ACC112 (cell line): Measurements from ENCODE around the gene DGLUCY.
A peak's percentile ranks its signal among the peaks of the same experiment; 100 is the strongest.
"Not testable (repeated sequence)": the region's sequence is repeated elsewhere in the genome, so short reads cannot be mapped to it uniquely, and the experiment has no call there.

Source experiments
- H2AFZ ChIP-seq: fragments of 200-600 bp; sonication (generic); one replicate; pipeline ENCODE4 v1.6.0; 2017; ENCODE audit warnings: antibody characterized with exemption, low read length; ENCODE audit not compliant: unreplicated experiment
- H3K27ac ChIP-seq: fragments of 200-600 bp; sonication (generic); 2 replicates; pipeline ENCODE4 v1.5.1; 2014; ENCODE audit warnings: low read depth, mild to moderate bottlenecking, antibody characterized with exemption, low read length, moderate library complexity
- H3K27me3 ChIP-seq: fragments of 200-600 bp; sonication (generic); 2 replicates; pipeline ENCODE4 v1.6.1; 2014; ENCODE audit warnings: mild to moderate bottlenecking, antibody characterized with exemption, low read length, moderate library complexity, mixed read lengths; ENCODE audit not compliant: insufficient read depth
- H3K36me3 ChIP-seq: fragments of 200-600 bp; sonication (generic); 2 replicates; pipeline ENCODE4 v1.6.1; 2016; ENCODE audit warnings: mild to moderate bottlenecking, antibody characterized with exemption, low read length, moderate library complexity, mixed read lengths; ENCODE audit not compliant: insufficient read depth
- H3K4me1 ChIP-seq: fragments of 200-600 bp; sonication (generic); one replicate; pipeline ENCODE4 v1.6.1; 2016; ENCODE audit warnings: low read length, mixed read lengths; ENCODE audit not compliant: insufficient read depth, unreplicated experiment, control insufficient read depth
- H3K4me3 ChIP-seq: fragments of 200-600 bp; sonication (generic); 2 replicates; pipeline ENCODE4 v1.5.1; 2014; ENCODE audit warnings: mild to moderate bottlenecking, low read depth, low read length
- H3K79me2 ChIP-seq: fragments of 200-600 bp; sonication (generic); one replicate; pipeline ENCODE4 v1.6.0; 2016; ENCODE audit warnings: low read length; ENCODE audit not compliant: control insufficient read depth, unreplicated experiment, insufficient read depth

Gene DGLUCY

DNA sequence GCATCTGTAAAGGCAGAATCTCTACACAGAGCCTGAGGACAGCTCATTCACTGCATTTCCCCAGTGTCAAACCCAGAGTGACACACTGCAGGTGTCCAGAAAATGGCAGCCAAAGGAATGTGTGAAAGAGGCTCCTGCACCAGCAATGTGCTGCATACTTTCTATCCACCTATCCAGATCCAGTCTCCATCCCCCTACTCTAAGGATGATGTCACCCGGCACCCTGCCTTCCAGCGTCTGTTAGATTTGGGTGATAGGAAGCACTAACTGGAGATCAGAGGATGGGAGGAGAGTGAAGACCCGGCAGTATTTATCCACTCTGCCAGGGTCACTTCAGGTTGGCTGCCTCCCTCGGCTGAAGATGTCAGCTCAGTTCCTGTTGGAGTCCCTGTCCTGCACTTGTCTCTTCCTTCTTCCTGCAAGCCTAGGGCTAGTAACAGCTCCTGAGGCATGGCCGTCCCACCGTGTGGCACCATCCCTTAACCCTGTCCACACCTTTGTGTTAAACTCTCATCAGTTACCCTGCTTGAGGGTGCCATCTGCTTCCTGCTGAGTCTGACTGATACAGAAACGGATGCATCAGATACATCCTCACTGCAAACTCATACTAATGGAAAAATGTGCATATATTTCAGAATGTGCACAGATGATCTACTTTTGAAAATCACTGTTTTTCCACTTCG is 143.6 kb downstream of the DGLUCY start:
- H3K27me3 ChIP-seq = no peaks in the 10 kb centered on the region
- no peak overlapping the region for H3K4me3 ChIP-seq
- H3K36me3 ChIP-seq = no peaks in the 10 kb centered on the region
- no peaks in the 10 kb centered on the region for H3K79me2 ChIP-seq
- H2AFZ ChIP-seq = no peak overlapping the region
- peaks cover 7% of the 10 kb centered on the region for H3K4me1 ChIP-seq
- no peak overlapping the region for H3K27ac ChIP-seq

DNA sequence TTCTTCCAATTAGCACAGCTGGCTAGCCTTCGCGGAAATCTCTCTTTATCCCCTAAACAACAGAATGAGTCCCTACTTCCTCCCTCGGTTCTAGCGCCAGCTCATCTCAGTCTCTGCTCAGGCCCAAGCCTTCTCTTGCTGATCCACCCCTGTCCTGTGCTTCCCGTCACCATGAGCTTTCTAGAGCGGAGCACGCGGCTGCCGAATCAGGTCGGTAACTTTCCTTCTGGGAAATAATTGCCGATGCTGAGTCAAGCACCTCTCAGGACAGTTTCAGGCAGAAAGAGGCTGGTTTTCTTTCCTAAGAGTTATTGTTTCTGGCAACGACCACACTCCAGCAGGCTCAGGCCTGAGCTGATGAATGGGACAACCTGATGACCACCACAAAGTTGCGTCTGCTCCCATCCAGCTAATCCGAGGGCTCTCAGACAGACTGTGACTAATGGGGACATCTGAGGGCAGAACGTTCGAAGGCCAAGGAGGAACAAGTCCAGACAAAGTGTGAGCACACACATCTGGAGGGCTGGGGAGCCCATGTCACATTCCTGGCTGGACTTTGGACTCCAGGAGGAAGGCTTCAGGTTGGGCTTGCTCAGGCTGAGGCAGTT is 144.2 kb downstream of the DGLUCY start:
- no peaks in the 10 kb centered on the region for H3K27me3 ChIP-seq
- peak overlapping the region; percentile 22 for H2AFZ ChIP-seq
- no peaks in the 10 kb centered on the region for H3K79me2 ChIP-seq
- no peaks in the 10 kb centered on the region for H3K36me3 ChIP-seq
- H3K27ac ChIP-seq = no peak overlapping the region
- H3K4me3 ChIP-seq = no peak overlapping the region
- peaks cover 4% of the 10 kb centered on the region for H3K4me1 ChIP-seq

DNA sequence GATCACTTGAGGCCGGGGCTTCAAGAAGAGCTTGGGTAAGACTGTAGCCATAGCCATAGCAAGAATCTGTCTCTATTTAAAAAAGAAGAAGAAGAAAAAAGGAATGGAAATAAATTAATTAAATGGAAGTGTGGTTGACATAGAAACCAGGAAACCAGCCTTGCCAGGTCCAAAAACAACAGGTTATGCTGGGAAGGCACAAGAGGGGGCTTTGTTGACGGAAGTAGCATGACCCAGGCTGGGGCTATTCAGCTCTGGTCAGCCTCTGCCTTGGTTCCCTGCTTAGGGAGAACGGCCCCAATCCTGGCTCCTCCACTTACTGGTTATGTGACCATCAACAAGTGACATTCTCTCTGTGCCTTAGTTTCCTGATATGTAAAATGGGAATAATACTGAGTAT is 145.0 kb downstream of the DGLUCY start:
- Histone ChIP-seq H3K4me1 (peaks cover 4% of the 10 kb centered on the region), H3K4me3 (no peak overlapping the region), H3K36me3 (no peaks in the 10 kb centered on the region), H3K27me3 (no peaks in the 10 kb centered on the region), H3K79me2 (no peaks in the 10 kb centered on the region), H3K27ac (no peak overlapping the region), H2AFZ (no peak overlapping the region)

DNA sequence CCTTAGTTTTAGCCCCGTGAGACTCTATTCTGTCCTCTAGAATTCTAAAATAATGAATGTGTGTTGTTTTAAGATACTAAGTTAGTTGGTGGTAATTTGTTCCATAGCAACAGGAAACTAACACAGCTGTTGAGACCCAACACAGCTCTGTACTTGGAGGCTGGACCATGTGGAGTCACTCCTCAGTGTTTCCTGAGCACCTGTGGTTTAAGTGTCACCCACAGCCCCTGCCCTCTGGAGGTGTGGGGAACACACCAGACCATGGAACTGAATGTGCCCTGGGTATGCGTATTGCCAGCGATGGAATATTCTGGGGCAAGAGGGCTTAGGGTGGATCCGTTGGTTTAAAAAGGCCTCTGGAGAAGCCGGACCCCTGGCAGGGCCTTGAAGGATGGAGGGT is 147.2 kb downstream of the DGLUCY start:
- Histone ChIP-seq H3K79me2 (no peaks in the 10 kb centered on the region), H3K36me3 (no peaks in the 10 kb centered on the region), H3K27me3 (no peaks in the 10 kb centered on the region), H2AFZ (no peak overlapping the region), H3K27ac (no peak overlapping the region), H3K4me1 (peaks cover 4% of the 10 kb centered on the region), H3K4me3 (no peak overlapping the region)

DNA sequence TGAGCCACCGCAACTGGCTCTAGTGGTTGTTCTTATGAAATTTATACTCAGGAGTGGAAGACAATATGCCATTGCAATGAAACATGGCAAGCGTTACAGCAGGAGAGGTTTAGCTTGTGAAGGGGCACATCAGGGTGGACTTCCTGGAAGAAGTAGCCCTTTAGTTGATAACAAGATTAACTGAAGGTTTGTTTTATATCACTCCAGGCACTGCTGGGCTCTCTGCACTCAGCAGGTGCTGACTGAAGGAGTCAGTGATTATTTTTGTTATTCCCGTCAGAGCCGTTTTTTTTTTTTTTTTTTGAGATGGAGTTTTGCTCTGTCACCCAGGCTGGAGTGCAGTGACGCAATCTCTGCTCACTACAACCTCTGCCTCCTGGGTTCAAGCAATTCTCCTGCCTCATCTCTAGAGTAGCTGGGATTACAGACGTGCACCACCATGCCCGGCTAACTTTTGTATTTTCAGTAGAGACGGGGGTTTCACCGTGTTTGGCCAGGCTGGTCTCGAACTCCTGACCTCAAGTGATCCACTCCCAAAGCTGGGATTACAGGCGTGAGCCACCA is 148.2 kb downstream of the DGLUCY start:
- Histone ChIP-seq H3K4me1 (peaks cover 4% of the 10 kb centered on the region), H2AFZ (no peak overlapping the region), H3K79me2 (no peaks in the 10 kb centered on the region), H3K4me3 (no peak overlapping the region), H3K27ac (no peak overlapping the region), H3K36me3 (no peaks in the 10 kb centered on the region), H3K27me3 (no peaks in the 10 kb centered on the region)

DNA sequence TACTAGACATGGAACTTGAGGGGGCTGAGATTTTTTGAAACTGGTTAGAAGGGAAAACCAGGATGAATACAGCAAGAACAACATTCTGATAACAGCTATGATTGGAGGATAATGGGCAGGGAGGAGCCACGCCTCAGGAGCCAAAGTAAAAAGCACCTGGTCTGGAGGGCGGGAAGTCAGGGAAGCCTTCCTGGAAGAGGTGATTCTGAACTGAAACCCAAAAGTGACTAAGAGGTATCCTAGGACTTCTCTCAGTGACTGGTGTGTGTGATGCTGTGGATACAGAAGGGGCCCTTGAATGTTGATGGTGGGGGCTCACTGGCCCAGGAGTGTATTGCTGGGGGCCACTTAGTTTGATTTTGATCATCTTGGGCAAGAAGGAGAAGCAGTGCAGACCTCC is 149.5 kb downstream of the DGLUCY start:
- H3K4me3 ChIP-seq = no peak overlapping the region
- H2AFZ ChIP-seq = no peak overlapping the region
- no peaks in the 10 kb centered on the region for H3K79me2 ChIP-seq
- H3K36me3 ChIP-seq = no peaks in the 10 kb centered on the region
- H3K27me3 ChIP-seq = no peaks in the 10 kb centered on the region
- H3K27ac ChIP-seq = no peak overlapping the region
- no peaks in the 10 kb centered on the region for H3K4me1 ChIP-seq

DNA sequence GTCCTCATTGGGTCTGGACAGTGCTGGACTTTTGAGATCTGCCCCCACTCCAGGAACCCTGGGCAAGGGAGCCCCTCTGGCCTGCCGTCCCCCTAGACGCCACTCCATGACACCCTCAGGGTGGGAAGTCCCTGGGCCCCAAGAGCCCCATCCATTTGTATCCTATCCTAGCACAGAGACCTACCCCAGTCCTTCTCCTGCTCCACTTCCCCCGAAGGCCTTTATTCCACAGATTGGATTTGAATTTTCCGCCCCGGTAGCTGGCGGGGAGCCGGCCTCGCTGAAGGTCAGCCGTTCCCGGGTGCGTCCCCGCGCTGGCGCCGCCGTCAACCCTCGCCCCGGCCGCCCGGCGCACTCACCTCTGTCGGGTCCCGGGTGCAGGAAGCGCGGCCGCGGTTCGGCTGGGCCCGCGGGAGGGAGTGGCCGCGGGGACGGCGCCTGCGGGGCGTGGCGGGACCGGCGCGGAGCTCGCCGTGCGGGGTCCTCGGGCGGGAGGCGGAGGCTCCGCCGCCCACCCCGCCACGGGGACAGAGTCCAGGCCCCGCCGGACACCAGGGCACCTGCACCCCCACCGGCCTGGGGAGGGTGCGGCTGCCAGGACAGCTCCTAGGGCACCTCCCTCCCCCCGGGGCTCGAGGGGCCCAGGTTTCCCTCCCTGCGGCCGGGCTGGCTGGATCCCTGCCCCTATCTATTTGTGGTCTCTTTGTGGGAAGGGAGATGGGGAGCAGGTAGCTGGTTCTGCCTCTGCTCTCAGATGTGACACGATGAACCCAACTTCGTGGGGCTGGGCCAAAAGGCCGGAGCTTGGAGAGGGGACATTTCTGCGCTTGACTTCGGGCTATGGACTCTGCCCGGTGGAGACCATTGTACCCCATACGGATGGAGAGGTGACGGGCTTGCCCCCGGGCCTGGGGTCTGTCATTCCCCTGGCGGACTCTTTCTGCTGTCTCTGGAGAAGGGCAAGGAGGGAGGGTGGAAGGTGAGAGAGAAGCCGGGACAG is 150.6 kb downstream of the DGLUCY start:
- peaks cover 1% of the 10 kb centered on the region for H3K4me1 ChIP-seq
- H3K4me3 ChIP-seq = peak overlapping the region; percentile 66
- no peaks in the 10 kb centered on the region for H3K79me2 ChIP-seq
- peak overlapping the region; percentile 85 for H2AFZ ChIP-seq
- no peaks in the 10 kb centered on the region for H3K36me3 ChIP-seq
- no peaks in the 10 kb centered on the region for H3K27me3 ChIP-seq
- H3K27ac ChIP-seq = no peak overlapping the region

DNA sequence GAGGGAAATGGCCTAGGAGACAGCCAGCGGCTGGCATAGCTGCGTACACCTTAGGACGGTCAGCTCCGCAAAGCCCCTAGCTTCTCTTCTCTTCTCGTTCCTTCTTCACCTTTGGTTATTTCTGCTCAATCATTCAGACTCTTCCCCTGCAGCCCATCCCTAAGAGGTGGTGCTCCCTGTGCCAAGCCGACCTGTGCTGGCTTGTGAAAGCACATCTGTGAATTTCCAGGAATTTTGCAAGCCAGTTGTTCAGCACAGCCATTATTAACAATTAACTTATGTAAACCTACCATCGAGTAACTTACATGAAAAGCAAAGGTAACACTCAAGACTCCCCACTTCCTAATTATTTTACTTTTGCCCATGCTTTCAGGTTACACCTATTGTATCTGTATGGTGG is 151.5 kb downstream of the DGLUCY start:
- Histone ChIP-seq H3K4me3 (no peak overlapping the region), H3K4me1 (peaks cover 6% of the 10 kb centered on the region), H2AFZ (no peak overlapping the region), H3K27me3 (no peaks in the 10 kb centered on the region), H3K27ac (no peak overlapping the region), H3K36me3 (no peaks in the 10 kb centered on the region), H3K79me2 (no peaks in the 10 kb centered on the region)

DNA sequence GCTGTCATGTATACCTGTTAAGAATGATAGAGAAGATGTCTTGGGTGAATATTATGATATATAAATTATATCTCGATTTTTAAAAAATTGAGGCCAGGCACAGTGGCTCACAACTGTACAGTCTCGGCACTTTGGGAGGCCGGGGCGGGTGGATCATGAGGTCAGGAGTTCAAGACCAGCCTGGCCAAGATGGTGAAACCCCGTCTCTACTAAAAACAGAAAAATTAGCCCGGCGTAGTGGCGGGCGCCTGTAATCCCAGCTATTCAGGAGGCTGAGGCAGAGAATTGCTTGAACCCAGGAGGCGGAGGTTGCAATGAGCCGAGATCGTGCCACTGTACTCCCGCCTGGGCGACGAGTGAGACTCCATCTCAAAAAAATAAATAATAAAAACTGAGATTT is 152.4 kb downstream of the DGLUCY start:
- H3K36me3 ChIP-seq, H2AFZ ChIP-seq, H3K79me2 ChIP-seq, H3K4me3 ChIP-seq, H3K4me1 ChIP-seq, H3K27ac ChIP-seq, H3K27me3 ChIP-seq: not testable (repeated sequence)

DNA sequence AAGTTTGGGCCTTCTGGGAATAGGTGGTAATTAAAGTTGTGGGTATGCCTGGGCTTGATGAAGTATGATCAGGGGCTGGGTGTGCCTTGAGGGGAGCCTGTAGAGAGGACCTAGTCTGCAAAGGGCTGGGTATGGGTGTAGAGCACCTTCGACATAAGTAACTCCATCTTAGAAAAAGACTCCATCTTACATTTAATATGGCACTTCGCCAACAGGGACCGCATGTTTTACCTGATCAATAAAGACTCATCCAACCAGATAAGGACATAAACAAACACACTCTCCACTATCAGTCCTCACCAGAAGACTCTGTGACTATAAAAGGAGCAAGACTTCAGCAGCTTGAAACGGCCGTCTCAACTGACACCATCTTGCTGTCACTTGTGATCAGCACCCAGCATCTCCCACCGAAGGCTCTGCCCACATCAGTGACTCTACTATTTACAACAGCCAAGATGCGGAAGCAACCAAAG is 154.1 kb downstream of the DGLUCY start:
- Histone ChIP-seq H3K79me2 (no peaks in the 10 kb centered on the region), H2AFZ (no peak overlapping the region), H3K27me3 (no peaks in the 10 kb centered on the region), H3K4me1 (peaks cover 6% of the 10 kb centered on the region), H3K4me3 (no peak overlapping the region), H3K36me3 (no peaks in the 10 kb centered on the region), H3K27ac (no peak overlapping the region)
